H9 (cell line): ENCODE data around the gene FAM43A. TPM values are rescaled to one million over a fixed set of nuclear protein-coding genes. Genes with fewer than 3 reads are reported as not detected.

Experiments
- DNase-seq: peaks from one replicate; pipeline ENCODE4 v3.0.0-alpha.2; 2017
- H2AFZ ChIP-seq: one replicate; pipeline ENCODE4 v1.6.1; 2013; ENCODE audit warnings: mild to moderate bottlenecking, low read length, control low read depth, moderate library complexity
- H2AK5ac ChIP-seq: 2 replicates; pipeline ENCODE4 v1.6.1; 2013; ENCODE audit warnings: low read length, control low read depth, mixed read lengths; ENCODE audit not compliant: insufficient read length
- H2BK120ac ChIP-seq: one replicate; pipeline ENCODE4 v1.6.1; 2013; ENCODE audit warnings: low read depth, mild to moderate bottlenecking, low read length, control low read depth, inconsistent platforms; ENCODE audit not compliant: poor library complexity, severe bottlenecking
- H2BK12ac ChIP-seq: 2 replicates; pipeline ENCODE4 v1.6.1; 2013; ENCODE audit warnings: low read length, control low read depth, mixed read lengths, low read depth; ENCODE audit not compliant: insufficient read length
- H2BK15ac ChIP-seq: 2 replicates; pipeline ENCODE4 v1.6.1; 2013; ENCODE audit warnings: low read depth, low read length, control low read depth
- H2BK20ac ChIP-seq: one replicate; pipeline ENCODE4 v1.6.1; 2013; ENCODE audit warnings: low read depth, mild to moderate bottlenecking, low read length, control low read depth, inconsistent platforms; ENCODE audit not compliant: poor library complexity, severe bottlenecking
- H2BK5ac ChIP-seq: 2 replicates; pipeline ENCODE4 v1.6.1; 2013; ENCODE audit warnings: low read length, control low read depth, mixed read lengths; ENCODE audit not compliant: insufficient read length
- H3K14ac ChIP-seq: 2 replicates; pipeline ENCODE4 v1.6.1; 2013; ENCODE audit warnings: low read length, control low read depth; ENCODE audit not compliant: insufficient read depth
- H3K18ac ChIP-seq: 2 replicates; pipeline ENCODE4 v1.6.1; 2013; ENCODE audit warnings: low read depth, mild to moderate bottlenecking, mixed read lengths, low read length, control low read depth; ENCODE audit not compliant: insufficient read length
- H3K23ac ChIP-seq: 2 replicates; pipeline ENCODE4 v1.6.1; 2013; ENCODE audit warnings: low read length, control low read depth, mixed read lengths, low read depth; ENCODE audit not compliant: insufficient read length
- H3K23me2 ChIP-seq: 2 replicates; pipeline ENCODE4 v1.6.1; 2013; ENCODE audit warnings: low read depth, mild to moderate bottlenecking, mixed read lengths, low read length, control low read depth; ENCODE audit not compliant: insufficient read length, poor library complexity, severe bottlenecking
- H3K27ac ChIP-seq: 2 replicates; pipeline ENCODE4 v1.5.1; 2013; ENCODE audit warnings: low read length, control low read depth, mixed read lengths, low read depth; ENCODE audit not compliant: insufficient read length
- H3K27me3 ChIP-seq: 2 replicates; pipeline ENCODE4 v1.6.1; 2013; ENCODE audit warnings: low read length, control low read depth, inconsistent platforms; ENCODE audit not compliant: insufficient read depth
- H3K4ac ChIP-seq: 2 replicates; pipeline ENCODE4 v1.6.1; 2013; ENCODE audit warnings: low read depth, mild to moderate bottlenecking, control low read depth, inconsistent platforms, low read length, moderate library complexity
- H3K4me1 ChIP-seq: 2 replicates; pipeline ENCODE4 v1.6.1; 2013; ENCODE audit warnings: low read length, control low read depth, inconsistent platforms; ENCODE audit not compliant: insufficient read depth
- H3K4me2 ChIP-seq: 2 replicates; pipeline ENCODE4 v1.6.1; 2013; ENCODE audit warnings: low read length, control low read depth, mixed read lengths; ENCODE audit not compliant: insufficient read length, insufficient read depth
- H3K56ac ChIP-seq: 2 replicates; pipeline ENCODE4 v1.6.1; 2013; ENCODE audit warnings: low read depth, mild to moderate bottlenecking, mixed read lengths, low read length, control low read depth; ENCODE audit not compliant: insufficient read length
- H3K79me1 ChIP-seq: 2 replicates; pipeline ENCODE4 v1.6.1; 2013; ENCODE audit warnings: low read depth, mild to moderate bottlenecking, moderate library complexity, low read length, control low read depth, inconsistent platforms; ENCODE audit not compliant: insufficient read depth, poor library complexity, severe bottlenecking
- H3K79me2 ChIP-seq: 2 replicates; pipeline ENCODE4 v1.6.1; 2013; ENCODE audit warnings: low read length, control low read depth, inconsistent platforms; ENCODE audit not compliant: insufficient read depth
- H3K9ac ChIP-seq: 2 replicates; pipeline ENCODE4 v1.6.1; 2013; ENCODE audit warnings: low read length, control low read depth, mixed read lengths; ENCODE audit not compliant: insufficient read length; ENCODE audit errors: extremely low read depth
- H3K9me3 ChIP-seq: one replicate; pipeline ENCODE4 v1.6.1; 2013; ENCODE audit warnings: low read depth, low read length, inconsistent platforms; ENCODE audit not compliant: control insufficient read depth
- H3T11ph ChIP-seq: one replicate; pipeline ENCODE4 v1.6.1; 2013; ENCODE audit warnings: mild to moderate bottlenecking, low read length, control low read depth, inconsistent platforms
- H4K20me1 ChIP-seq: one replicate; pipeline ENCODE4 v1.6.1; 2013; ENCODE audit not compliant: control insufficient read depth, insufficient read length, insufficient read depth
- H4K5ac ChIP-seq: 2 replicates; pipeline ENCODE4 v1.6.1; 2013; ENCODE audit warnings: low read depth, mild to moderate bottlenecking, mixed read lengths, low read length, control low read depth; ENCODE audit not compliant: insufficient read length
- H4K8ac ChIP-seq: replicated peaks from 2 replicates; pipeline ENCODE4 v1.6.1; 2013; ENCODE audit warnings: low read length, control low read depth, mixed read lengths, low read depth; ENCODE audit not compliant: insufficient read length
- H4K91ac ChIP-seq: 2 replicates; pipeline ENCODE4 v1.6.1; 2013; ENCODE audit warnings: low read depth, mild to moderate bottlenecking, moderate library complexity, mixed read lengths, low read length, control low read depth; ENCODE audit not compliant: insufficient read length
- H3K27ac Mint-ChIP-seq, 3 experiments: 2 replicates in 2 of 3; 3 replicates in 1 of 3; pipeline ENCODE4 v1.8.0; 2020 to 2021; ENCODE audit warnings: mixed read lengths in 3 of 3, mild to moderate bottlenecking in 1 of 3, moderate library complexity in 1 of 3
- H3K27me3 Mint-ChIP-seq: 2 replicates; pipeline ENCODE4 v1.8.0; 2021; ENCODE audit warnings: low read depth, mild to moderate bottlenecking, moderate library complexity, mixed read lengths
- H3K36me3 Mint-ChIP-seq, 3 experiments: 2 replicates in 2 of 3; 3 replicates in 1 of 3; pipeline ENCODE4 v1.8.0; 2020 to 2021; ENCODE audit warnings: low read depth in 3 of 3, mixed read lengths in 3 of 3; ENCODE audit not compliant: insufficient read depth in 1 of 3
- H3K4me1 Mint-ChIP-seq, 2 experiments: 2 replicates each; pipeline ENCODE4 v1.8.0; 2020; ENCODE audit warnings: mixed read lengths in 2 of 2
- H3K4me3 Mint-ChIP-seq, 2 experiments: 2 replicates in 1 of 2; 3 replicates in 1 of 2; pipeline ENCODE4 v1.8.0; 2020 to 2021; ENCODE audit warnings: mild to moderate bottlenecking in 2 of 2, mixed read lengths in 2 of 2, moderate library complexity in 1 of 2
- H3K9me3 Mint-ChIP-seq, 2 experiments: 2 replicates in 1 of 2; 3 replicates in 1 of 2; pipeline ENCODE4 v1.8.0; 2020; ENCODE audit warnings: mild to moderate bottlenecking in 2 of 2, mixed read lengths in 2 of 2, moderate library complexity in 1 of 2
- CTCF ChIP-seq: fragments of 200-600 bp; sonication (generic); conservative IDR thresholded peaks from 3 replicates; pipeline ENCODE4 v1.8.0; 2021; ENCODE audit warnings: antibody characterized with exemption, mild to moderate bottlenecking
- WGBS: extraction: QIAGEN DNeasy Blood & Tissue Kit; methylation state at CpG from one replicate; pipeline ENCODE4 v1.1.7; 2013; ENCODE audit warnings: missing lambda C conversion rate, low lambda C conversion rate, mixed read lengths; ENCODE audit not compliant: insufficient read length; ENCODE audit errors: extremely low coverage; 5-methylcytosine and 5-hydroxymethylcytosine counted together
- total RNA-seq: library from RNA; stranded (reverse); gene quantifications from 2 replicates; pipeline ENCODE4 v1.2.1, GENCODE V29; 2021

FAM43A gene
- total RNA-seq, 1 experiment from 2014 or later, result 2.7 TPM

DNA sequence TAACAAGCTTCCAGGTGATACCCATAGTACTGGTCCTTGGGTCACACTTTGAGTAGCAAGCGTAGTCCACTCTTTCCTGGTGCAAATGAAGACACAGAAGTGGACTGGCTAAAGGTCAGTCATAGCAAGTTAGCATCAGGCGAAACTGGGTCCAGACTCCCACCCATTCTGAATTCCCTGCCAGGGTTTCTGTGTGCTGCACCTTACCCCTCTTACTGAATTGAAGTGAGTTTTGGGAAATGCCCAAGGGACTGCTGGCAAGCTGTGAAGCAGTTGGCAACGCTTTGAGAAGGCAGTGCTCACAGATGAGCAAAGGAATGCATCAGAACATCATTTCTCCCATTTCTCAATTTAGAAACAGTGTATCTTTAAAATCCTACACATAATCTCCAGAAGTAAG, 11.9 kb upstream of the FAM43A start:
- no peak overlapping the region for H3K18ac ChIP-seq
- no peak overlapping the region for H2AK5ac ChIP-seq
- H3K4ac ChIP-seq, result no peak overlapping the region
- no peak overlapping the region for H4K8ac ChIP-seq
- peaks cover 4% of the 10 kb centered on the region for H3K79me1 ChIP-seq
- Mint-ChIP-seq H3K4me1 (peaks cover 9 to 10% of the 10 kb centered on the region in 2 experiments), H3K27me3 (peaks cover 40% of the 10 kb centered on the region), H3K27ac (no peak overlapping the region), H3K36me3 (peaks cover 3 to 11% (median 10%) of the 10 kb centered on the region in 3 experiments; a peak in 6 of 7 replicates), H3K4me3 (no peak overlapping the region), H3K9me3 (no peaks in the 10 kb centered on the region)
- H2BK12ac ChIP-seq, result no peak overlapping the region
- no peaks in the 10 kb centered on the region for H4K20me1 ChIP-seq
- H3K4me2 ChIP-seq, result no peak overlapping the region
- H3T11ph ChIP-seq, result no peak overlapping the region
- H4K5ac ChIP-seq, result no peak overlapping the region
- H3K27me3 ChIP-seq, result no peaks in the 10 kb centered on the region
- H2BK120ac ChIP-seq, result no peak overlapping the region
- H3K27ac ChIP-seq, result no peak overlapping the region
- H3K9me3 ChIP-seq, result no peaks in the 10 kb centered on the region
- no peak overlapping the region for H2BK20ac ChIP-seq
- H2BK15ac ChIP-seq, result no peak overlapping the region
- no peak overlapping the region for H3K23ac ChIP-seq
- no peak overlapping the region for H4K91ac ChIP-seq
- 0 out of 2 replicates have a peak, but pooled peaks cover 2% of the 10 kb centered on the region for H3K4me1 ChIP-seq
- no peak for DNase-seq
- no peak overlapping the region for H3K14ac ChIP-seq
- peaks cover 7% of the 10 kb centered on the region for H3K23me2 ChIP-seq
- no peak for TF ChIP-seq CTCF
- H2AFZ ChIP-seq, result no peak overlapping the region
- no CpG with 5 or more reads among the region's 3 CpGs for WGBS
- H3K9ac ChIP-seq, result no peak overlapping the region
- H3K56ac ChIP-seq, result no peak overlapping the region
- no peak overlapping the region for H2BK5ac ChIP-seq
- H3K79me2 ChIP-seq, result peaks cover 12% of the 10 kb centered on the region; the same call in 1 of the 2 replicates
